Stimulated activated CD4-positive, alpha-beta T cell treated with anti-CD3 and anti-CD28 coated beads, Interleukin-1b, Interleukin-23, amount 100 ng/mL, for 1 hour (primary cell): ENCODE data around the gene SRM.
A peak's percentile ranks its signal among the peaks of the same experiment; 100 is the strongest.
"Not testable (repeated sequence)": the region's sequence is repeated elsewhere in the genome, so short reads cannot be mapped to it uniquely, and the experiment has no call there.

Experiments used
- DNase-seq, 2 donors: peaks; one replicate each; pipeline ENCODE4 v3.0.0-alpha.2; 2020; ENCODE audit warnings: low read depth in 2 of 2

Gene SRM

GRCh38 chr1:11044849-11045427, 14.9 kb downstream of the SRM start:
- DNase-seq: no peak

- no peak for DNase-seq
Observed at GRCh38 chr1:11044086-11044848, 15.6 kb downstream of the SRM start.

GRCh38 chr1:11042995-11043874, 16.6 kb downstream of the SRM start:
- DNase-seq: no peak

GRCh38 chr1:11042065-11042464, 17.8 kb downstream of the SRM start:
- DNase-seq: no peak

GRCh38 chr1:11041048-11041447, 18.8 kb downstream of the SRM start:
- no peak for DNase-seq

- DNase-seq: not testable (repeated sequence)
Observed at GRCh38 chr1:11040105-11040429, 19.8 kb downstream of the SRM start.

- DNase-seq: no peak
Observed at GRCh38 chr1:11039351-11040104, 20.3 kb downstream of the SRM start.

GRCh38 chr1:11037740-11038182, 22.1 kb downstream of the SRM start:
- DNase-seq: peak; percentile 77 to 85

GRCh38 chr1:11037019-11037739, 22.6 kb downstream of the SRM start:
- not testable (repeated sequence) for DNase-seq

- no peak for DNase-seq
Observed at GRCh38 chr1:11031624-11032262, 28.1 kb downstream of the SRM start.

GRCh38 chr1:11030865-11031264, 29.0 kb downstream of the SRM start:
- DNase-seq: no peak

GRCh38 chr1:11028018-11028417, 31.8 kb downstream of the SRM start:
- no peak for DNase-seq

- DNase-seq: no peak
Observed at GRCh38 chr1:11027316-11027715, 32.5 kb downstream of the SRM start.

GRCh38 chr1:11026903-11027302, 32.9 kb downstream of the SRM start:
- DNase-seq: no peak

GRCh38 chr1:11026052-11026451, 33.8 kb downstream of the SRM start:
- no peak for DNase-seq

- DNase-seq: no peak
Observed at GRCh38 chr1:11025618-11026017, 34.2 kb downstream of the SRM start.

GRCh38 chr1:11024874-11025203, 35.0 kb downstream of the SRM start:
- no peak for DNase-seq

GRCh38 chr1:11024154-11024873, 35.5 kb downstream of the SRM start:
- DNase-seq: no peak

- DNase-seq: no peak
Observed at GRCh38 chr1:11023201-11023600, 36.6 kb downstream of the SRM start.

GRCh38 chr1:11019971-11020370, 39.8 kb downstream of the SRM start:
- DNase-seq: no peak
